SK-N-SH treated with all-trans-retinoic acid at 6 μM for 48 hours (cell line): ENCODE measurements around the gene ECEL1.
"Not testable (repeated sequence)": the region's sequence is repeated elsewhere in the genome, so short reads cannot be mapped to it uniquely, and the experiment has no call there.

Source experiments
- ARNTL ChIP-seq: fragments of 450-650 bp; formaldehyde crosslinking; IDR thresholded peaks from 2 replicates; pipeline ENCODE4 v1.5.0; 2020; ENCODE audit warnings: low read depth, mild to moderate bottlenecking, moderate library complexity, borderline replicate concordance
- ESRRG ChIP-seq: fragments of 250-450 bp; sonication (Bioruptor Pico); IDR thresholded peaks from 2 replicates; pipeline ENCODE4 v1.6.1; 2021; ENCODE audit warnings: mild to moderate bottlenecking
- GLIS3 ChIP-seq: fragments of 250-450 bp; sonication (Bioruptor Pico); IDR thresholded peaks from 2 replicates; pipeline ENCODE4 v1.5.0; 2020; ENCODE audit warnings: mild to moderate bottlenecking, moderate library complexity
- TOX ChIP-seq: fragments of 250-450 bp; sonication (Bioruptor Pico); IDR thresholded peaks from 2 replicates; pipeline ENCODE4 v1.8.0; 2021; ENCODE audit warnings: mild to moderate bottlenecking, moderate library complexity, borderline replicate concordance
- ZC3H10 ChIP-seq: fragments of 250-450 bp; sonication (Bioruptor Pico); IDR thresholded peaks from 2 replicates; pipeline ENCODE4 v1.5.1; 2021; ENCODE audit warnings: mild to moderate bottlenecking, moderate library complexity
- TF ChIP-seq, protein P1 (sequence below): fragments of 250-450 bp; sonication (Bioruptor Pico); IDR thresholded peaks from 2 replicates; pipeline ENCODE4 v1.8.0; 2020; ENCODE audit warnings: mild to moderate bottlenecking, moderate library complexity, borderline replicate concordance
- TF ChIP-seq, protein P2 (sequence below): fragments of 250-450 bp; sonication (Bioruptor Pico); IDR thresholded peaks from 2 replicates; pipeline ENCODE4 v1.5.0; 2020; ENCODE audit warnings: mild to moderate bottlenecking, moderate library complexity
- TF ChIP-seq, protein P3 (sequence below): fragments of 250-450 bp; sonication (Bioruptor Pico); IDR thresholded peaks from 2 replicates; pipeline ENCODE4 v1.5.1; 2020; ENCODE audit warnings: low read depth, mild to moderate bottlenecking, moderate library complexity

DNA sequence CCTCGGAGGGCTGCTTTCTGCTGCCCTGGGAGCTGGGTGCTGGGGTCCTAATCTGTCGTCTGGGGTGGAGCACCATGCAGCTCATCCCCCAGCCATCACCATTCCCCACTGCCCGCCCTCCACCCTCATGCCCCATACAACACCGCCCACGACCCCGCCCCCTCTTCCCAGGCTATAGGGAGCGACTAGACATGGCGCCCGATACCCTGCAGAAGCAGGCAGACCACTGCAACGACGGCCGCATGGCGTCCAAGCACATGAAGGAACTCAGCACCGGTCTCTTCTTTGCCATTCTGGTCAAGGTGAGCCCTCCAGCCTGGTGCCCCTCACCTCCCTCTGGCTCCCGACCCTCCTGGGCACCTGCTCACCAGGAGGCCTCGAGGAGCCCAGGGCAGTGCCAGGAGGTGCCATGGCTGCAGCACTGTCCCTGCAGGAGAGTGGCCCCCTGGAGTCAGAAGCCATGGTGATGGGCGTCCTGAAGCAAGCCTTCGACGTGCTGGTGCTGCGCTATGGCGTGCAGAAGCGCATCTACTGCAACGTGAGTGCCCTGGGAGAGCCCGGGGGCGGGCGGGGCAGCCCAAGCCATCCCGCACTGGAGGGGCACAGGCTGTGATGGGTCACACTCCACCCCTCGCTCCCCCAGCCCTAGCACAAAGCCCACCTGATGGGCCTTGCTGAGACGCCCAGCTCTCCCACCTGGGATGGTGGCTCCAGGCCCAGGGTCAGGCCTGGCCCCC is 42.3 kb downstream of the ECEL1 start:
- TF ChIP-seq ZC3H10 (CRISPR knock-in tag); GLIS3 (CRISPR knock-in tag); ARNTL (CRISPR knock-in tag); ESRRG; TOX (CRISPR knock-in tag): not testable (repeated sequence)
- TF ChIP-seq, protein P1, sequence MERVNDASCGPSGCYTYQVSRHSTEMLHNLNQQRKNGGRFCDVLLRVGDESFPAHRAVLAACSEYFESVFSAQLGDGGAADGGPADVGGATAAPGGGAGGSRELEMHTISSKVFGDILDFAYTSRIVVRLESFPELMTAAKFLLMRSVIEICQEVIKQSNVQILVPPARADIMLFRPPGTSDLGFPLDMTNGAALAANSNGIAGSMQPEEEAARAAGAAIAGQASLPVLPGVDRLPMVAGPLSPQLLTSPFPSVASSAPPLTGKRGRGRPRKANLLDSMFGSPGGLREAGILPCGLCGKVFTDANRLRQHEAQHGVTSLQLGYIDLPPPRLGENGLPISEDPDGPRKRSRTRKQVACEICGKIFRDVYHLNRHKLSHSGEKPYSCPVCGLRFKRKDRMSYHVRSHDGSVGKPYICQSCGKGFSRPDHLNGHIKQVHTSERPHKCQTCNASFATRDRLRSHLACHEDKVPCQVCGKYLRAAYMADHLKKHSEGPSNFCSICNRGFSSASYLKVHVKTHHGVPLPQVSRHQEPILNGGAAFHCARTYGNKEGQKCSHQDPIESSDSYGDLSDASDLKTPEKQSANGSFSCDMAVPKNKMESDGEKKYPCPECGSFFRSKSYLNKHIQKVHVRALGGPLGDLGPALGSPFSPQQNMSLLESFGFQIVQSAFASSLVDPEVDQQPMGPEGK (CRISPR knock-in tag): not testable (repeated sequence)
- TF ChIP-seq, protein P2, sequence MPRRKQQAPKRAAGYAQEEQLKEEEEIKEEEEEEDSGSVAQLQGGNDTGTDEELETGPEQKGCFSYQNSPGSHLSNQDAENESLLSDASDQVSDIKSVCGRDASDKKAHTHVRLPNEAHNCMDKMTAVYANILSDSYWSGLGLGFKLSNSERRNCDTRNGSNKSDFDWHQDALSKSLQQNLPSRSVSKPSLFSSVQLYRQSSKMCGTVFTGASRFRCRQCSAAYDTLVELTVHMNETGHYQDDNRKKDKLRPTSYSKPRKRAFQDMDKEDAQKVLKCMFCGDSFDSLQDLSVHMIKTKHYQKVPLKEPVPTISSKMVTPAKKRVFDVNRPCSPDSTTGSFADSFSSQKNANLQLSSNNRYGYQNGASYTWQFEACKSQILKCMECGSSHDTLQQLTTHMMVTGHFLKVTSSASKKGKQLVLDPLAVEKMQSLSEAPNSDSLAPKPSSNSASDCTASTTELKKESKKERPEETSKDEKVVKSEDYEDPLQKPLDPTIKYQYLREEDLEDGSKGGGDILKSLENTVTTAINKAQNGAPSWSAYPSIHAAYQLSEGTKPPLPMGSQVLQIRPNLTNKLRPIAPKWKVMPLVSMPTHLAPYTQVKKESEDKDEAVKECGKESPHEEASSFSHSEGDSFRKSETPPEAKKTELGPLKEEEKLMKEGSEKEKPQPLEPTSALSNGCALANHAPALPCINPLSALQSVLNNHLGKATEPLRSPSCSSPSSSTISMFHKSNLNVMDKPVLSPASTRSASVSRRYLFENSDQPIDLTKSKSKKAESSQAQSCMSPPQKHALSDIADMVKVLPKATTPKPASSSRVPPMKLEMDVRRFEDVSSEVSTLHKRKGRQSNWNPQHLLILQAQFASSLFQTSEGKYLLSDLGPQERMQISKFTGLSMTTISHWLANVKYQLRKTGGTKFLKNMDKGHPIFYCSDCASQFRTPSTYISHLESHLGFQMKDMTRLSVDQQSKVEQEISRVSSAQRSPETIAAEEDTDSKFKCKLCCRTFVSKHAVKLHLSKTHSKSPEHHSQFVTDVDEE (CRISPR knock-in tag): not testable (repeated sequence)
- TF ChIP-seq, protein P3, sequence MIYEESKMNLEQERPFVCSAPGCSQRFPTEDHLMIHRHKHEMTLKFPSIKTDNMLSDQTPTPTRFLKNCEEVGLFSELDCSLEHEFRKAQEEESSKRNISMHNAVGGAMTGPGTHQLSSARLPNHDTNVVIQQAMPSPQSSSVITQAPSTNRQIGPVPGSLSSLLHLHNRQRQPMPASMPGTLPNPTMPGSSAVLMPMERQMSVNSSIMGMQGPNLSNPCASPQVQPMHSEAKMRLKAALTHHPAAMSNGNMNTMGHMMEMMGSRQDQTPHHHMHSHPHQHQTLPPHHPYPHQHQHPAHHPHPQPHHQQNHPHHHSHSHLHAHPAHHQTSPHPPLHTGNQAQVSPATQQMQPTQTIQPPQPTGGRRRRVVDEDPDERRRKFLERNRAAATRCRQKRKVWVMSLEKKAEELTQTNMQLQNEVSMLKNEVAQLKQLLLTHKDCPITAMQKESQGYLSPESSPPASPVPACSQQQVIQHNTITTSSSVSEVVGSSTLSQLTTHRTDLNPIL (CRISPR knock-in tag): not testable (repeated sequence)
